GM12878 (cell line): ENCODE results near the gene GIGYF2.

ENCODE experiments used
- EED ChIP-seq: sonication (generic); IDR thresholded peaks from 2 replicates; pipeline ENCODE4 v1.6.1; 2016; ENCODE audit warnings: antibody characterized with exemption, low read depth
- MXI1 ChIP-seq: fragments of 150-350 bp; IDR thresholded peaks from 2 replicates; pipeline ENCODE4 v1.6.1; 2011; ENCODE audit warnings: low read depth, mild to moderate bottlenecking, inconsistent platforms, low read length, improper control_type of control experiment
- TF ChIP-seq, protein P1 (sequence below): fragments of 450-650 bp; formaldehyde crosslinking; IDR thresholded peaks from 2 replicates; pipeline ENCODE4 v1.4.0; 2020; ENCODE audit warnings: mild to moderate bottlenecking, moderate library complexity

DNA sequence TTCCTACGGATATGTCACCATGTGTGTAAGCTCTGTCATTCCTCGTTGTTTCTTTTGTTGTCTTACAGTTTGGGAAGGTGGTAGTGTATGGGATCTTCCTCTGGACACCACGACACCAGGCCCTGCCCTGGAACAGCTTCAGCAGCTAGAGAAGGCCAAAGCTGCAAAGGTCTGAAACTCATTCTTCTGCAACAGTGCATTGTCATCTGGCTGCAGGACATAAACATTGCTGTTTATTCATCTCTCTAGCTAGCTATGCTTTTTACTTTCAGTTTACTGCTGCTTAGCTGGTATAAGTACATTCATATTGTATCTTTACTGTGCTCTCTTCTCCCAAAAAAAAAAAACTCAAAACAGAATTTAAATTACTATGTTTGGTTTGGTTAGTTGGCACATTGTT, 118.4 kb downstream of the GIGYF2 start:
- TF ChIP-seq, protein P1, sequence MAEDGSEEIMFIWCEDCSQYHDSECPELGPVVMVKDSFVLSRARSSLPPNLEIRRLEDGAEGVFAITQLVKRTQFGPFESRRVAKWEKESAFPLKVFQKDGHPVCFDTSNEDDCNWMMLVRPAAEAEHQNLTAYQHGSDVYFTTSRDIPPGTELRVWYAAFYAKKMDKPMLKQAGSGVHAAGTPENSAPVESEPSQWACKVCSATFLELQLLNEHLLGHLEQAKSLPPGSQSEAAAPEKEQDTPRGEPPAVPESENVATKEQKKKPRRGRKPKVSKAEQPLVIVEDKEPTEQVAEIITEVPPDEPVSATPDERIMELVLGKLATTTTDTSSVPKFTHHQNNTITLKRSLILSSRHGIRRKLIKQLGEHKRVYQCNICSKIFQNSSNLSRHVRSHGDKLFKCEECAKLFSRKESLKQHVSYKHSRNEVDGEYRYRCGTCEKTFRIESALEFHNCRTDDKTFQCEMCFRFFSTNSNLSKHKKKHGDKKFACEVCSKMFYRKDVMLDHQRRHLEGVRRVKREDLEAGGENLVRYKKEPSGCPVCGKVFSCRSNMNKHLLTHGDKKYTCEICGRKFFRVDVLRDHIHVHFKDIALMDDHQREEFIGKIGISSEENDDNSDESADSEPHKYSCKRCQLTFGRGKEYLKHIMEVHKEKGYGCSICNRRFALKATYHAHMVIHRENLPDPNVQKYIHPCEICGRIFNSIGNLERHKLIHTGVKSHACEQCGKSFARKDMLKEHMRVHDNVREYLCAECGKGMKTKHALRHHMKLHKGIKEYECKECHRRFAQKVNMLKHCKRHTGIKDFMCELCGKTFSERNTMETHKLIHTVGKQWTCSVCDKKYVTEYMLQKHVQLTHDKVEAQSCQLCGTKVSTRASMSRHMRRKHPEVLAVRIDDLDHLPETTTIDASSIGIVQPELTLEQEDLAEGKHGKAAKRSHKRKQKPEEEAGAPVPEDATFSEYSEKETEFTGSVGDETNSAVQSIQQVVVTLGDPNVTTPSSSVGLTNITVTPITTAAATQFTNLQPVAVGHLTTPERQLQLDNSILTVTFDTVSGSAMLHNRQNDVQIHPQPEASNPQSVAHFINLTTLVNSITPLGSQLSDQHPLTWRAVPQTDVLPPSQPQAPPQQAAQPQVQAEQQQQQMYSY (CRISPR knock-in tag), result no peak
- TF ChIP-seq MXI1 (no peak), EED (no peak)
